ENCODE results near the gene EMB.
"Not testable (repeated sequence)": the region's sequence is repeated elsewhere in the genome, so short reads cannot be mapped to it uniquely, and the experiment has no call there.

EMB gene

DNA sequence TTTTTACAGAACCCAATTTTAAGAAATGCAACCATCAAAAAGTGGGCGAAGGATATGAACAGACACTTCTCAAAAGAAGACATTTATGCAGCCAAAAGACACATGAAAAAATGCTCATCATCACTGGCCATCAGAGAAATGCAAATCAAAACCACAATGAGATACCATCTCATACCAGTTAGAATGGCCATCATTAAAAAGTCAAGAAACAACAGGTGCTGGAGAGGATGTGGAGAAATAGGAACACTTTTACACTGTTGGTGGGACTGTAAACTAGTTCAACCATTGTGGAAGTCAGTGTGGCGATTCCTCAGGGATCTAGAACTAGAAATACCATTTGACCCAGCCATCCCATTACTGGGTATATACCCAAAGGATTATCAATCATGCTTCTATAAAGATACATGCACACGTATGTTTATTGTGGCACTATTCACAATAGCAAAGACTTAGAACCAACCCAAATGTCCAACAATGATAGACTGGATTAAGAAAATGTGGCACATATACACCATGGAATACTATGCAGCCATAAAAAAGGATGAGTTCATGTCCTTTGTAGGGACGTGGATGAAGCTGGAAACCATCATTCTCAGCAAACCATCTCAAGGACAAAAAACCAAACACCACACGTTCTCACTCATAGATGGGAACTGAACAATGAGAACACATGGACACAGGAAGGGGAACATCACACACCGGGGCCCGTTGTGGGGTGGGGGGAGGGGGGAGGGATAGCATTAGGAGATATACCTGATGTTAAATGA, 19.7 kb downstream of the EMB start:
- not testable (repeated sequence) for DNase-seq

DNA sequence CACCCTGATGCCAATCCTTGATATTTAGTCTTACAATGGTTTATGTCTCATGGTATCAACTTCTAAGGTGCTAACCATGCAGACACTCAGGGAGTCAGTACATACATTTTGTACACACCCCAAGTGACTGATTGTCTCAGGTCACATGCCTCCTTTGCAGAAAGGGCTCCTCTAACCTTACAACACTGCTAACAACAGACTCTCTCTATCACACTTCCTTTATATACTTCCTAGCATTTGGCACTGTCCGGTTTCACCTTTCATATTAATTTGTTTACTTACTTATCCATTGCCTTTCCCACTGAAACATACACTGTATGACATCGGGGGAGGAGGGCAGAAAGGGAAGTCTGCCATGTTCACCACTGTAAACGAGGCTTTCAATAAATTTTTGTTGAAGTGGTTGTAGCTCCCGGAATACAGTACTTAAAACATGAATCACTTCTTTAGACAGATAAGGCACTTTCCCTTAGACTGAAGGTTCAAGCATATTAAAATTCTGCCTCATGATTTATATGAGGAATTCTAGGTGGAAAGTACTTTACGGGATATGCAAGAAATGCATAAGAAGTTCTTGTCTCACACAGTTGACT, 20.6 kb downstream of the EMB start:
- no peak for DNase-seq

DNA sequence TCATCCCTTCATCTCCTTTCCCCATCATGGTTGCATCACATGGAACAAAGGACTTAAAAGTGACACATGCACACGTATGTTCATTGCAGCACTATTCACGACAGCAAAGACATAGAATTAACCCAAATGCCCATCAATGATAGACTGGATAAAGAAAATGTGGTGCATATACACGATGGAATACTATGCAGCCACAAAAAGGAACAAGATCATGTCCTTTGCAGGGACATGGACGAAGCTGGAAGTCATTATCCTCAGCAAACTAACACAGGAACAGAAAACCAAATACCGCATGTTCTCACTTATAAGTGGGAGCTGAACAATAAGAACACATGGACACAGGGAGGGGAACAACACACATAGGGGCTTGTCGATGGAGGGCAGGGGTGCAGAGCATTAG, 21.4 kb downstream of the EMB start:
- DNase-seq = not testable (repeated sequence)

DNA sequence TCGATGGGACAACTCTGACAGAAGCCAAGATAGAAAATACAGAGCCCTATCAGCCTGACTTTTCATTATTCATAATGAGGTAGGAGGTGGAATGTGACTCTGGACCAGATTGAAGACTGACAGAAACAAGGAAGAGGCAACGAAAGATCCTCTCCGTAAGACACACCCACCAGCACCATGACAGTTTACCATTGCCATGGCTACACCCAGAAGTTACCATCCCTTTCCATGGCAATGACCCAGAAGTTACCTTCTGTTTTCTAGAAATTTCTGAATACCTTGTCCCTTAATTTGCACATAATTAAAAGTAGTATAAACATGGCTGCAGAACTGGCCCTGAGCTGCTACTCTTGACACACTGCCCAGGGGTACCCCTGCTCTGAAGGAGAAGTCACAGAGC, 24.5 kb downstream of the EMB start:
- DNase-seq = not testable (repeated sequence)

DNA sequence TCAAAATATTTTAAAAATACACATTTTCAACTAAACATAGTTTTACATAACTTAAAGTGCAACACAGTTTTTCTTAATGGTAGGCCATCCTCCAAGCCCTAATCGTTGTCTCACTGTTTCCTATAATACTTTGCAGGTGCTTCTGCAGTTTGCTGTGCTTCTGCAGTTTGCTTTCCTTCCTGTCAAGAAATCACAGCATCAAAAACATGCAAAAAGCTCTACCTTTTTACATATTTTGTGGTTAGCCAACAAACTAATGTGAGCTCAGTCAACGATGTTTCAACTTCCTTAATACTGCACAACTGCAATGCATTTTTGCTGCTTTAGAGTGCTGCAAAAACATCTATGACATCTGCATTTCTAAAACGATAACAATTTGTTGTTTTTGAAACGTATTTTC, 25.2 kb downstream of the EMB start:
- no peak for DNase-seq

DNA sequence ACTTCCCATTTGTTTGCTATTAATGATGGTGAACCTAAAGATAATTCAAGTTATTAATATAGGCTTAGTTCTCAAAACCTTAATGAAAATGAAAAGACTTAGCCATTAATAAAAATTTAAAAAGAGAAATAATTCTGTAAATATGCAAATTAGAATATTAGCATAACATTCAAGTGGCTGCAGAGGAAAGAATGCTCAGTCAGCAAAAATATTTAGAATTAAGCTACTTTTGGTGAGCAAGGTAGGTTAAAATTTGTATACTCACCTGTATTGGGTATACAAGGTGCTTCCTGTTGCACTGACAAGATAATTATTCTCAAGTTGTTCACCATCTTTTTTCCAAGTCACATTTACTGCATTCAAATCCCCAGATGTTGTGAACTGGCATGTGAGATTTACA, 30.2 kb downstream of the EMB start:
- not testable (repeated sequence) for DNase-seq

DNA sequence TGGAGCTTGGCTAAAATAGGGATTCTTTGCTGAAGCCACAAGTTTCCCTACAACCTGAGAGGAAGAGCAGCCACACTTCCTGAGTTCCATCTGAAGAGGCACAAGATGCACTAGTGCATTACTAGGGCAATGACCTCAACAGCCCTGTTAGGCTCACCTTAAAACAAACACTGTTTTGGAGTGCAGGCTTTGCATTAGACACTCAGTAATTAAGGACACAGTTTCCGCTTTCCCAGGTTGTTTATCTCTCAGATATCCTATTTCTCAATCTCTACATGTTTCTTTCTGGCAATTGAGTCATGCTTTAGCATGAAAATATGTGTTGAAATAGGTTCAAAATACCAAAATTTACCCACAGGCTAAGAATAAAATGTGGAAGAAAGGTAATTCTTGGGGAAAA, 34.2 kb downstream of the EMB start:
- no peak for DNase-seq

DNA sequence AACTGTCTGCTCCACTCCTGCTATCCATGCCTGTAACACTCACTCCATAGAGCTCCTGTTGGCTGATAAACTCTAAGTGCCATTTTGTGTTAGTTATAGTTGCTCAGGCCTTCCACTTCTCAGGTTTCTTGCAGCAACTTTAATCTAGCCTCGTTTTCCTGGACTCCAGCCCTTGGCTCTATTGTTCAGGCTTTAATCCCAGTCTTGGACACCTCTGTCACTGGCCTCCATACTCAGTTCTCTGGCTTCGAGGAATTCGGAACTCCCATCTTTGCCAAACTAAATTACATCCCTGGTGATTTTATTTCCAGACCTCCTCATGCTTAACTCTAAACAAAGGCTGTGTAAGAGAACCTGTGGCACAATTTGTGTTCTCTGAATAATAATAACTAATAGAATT, 39.8 kb downstream of the EMB start:
- no peak for DNase-seq

DNA sequence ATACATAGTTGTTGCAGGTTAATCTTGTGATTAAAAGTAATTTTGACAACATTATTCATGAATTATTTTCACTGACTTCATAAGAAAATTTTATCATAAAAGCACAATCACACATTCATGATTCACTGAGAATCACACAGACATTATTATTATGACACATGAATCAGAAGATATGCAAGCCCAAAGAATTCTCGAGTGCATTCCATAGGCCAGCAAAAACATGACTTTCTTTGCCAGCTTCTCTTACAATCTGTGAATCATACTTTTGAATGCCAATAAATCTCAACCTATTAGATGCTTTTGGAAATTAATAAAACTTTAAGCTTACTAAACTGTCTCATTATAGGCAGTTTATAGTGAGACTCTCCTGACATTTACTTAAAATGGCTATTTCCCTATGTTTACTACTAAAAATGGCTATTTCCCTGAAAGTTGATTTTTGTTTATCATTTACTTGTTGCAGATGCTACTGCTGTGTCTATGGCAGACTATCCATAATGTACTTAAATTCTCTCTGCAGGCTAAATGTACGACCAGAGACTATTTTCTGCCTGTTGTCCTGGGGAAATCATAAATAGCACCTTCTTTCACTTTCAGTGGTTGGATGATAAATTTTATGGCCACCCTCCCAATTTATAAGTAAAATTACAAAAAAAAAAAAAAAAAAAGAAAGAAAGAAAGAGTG, 47.0 kb downstream of the EMB start:
- DNase-seq = not testable (repeated sequence)

DNA sequence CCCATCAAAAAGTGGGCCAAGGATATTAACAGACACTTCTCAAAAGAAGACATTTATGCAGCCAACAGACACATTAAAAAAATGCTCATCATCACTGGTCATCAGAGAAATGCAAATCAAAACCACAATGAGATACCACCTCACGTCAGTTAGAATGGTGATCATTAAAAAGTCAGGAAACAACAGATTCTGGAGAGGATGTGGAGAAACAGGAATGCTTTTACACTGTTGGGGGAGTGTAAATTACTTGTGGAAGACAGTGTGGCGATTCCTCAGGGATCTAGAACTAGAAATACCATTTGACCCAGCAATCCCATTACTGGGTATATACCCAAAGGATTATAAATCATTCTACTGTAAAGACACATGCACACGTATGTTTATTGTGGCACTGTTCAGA, 48.8 kb downstream of the EMB start:
- not testable (repeated sequence) for DNase-seq

DNA sequence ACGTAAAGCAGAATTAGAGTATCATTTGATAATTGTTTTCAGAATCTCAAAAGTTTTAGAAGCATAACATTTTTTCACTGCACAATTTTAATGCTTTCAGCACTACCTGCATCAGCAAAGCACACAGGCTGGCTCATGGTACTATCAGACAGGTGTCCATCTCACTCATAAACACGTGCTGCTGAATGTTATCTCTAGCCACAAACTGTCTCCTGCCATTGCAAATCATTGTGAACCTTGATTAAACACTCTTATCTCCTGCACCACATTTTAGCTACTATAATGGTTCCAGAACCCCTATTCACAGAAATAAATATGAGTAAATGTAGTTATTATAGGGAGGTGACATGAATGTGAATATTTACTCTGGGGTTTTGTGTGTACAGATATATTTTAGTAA, 56.7 kb downstream of the EMB start:
- not testable (repeated sequence) for DNase-seq

DNA sequence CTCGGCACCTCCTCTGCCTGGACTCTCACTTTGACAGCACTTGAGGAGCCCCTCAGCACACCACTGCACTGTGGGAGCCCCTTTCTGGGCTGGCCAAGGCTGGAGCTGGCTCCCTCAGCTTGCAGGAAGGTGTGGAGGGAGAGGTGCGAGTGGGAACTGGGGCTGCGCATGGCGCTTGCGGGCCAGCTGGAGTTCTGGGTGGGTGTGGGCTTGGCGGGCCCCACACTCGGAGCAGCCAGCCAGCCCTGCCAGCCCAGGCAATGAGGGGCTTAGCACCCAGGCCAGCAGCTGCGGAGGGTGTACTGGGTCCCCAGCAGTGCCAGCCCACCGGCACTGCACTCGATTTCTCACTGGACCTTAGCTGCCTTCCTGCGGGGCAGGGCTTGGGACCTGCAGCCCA, 64.4 kb downstream of the EMB start:
- not testable (repeated sequence) for DNase-seq

DNA sequence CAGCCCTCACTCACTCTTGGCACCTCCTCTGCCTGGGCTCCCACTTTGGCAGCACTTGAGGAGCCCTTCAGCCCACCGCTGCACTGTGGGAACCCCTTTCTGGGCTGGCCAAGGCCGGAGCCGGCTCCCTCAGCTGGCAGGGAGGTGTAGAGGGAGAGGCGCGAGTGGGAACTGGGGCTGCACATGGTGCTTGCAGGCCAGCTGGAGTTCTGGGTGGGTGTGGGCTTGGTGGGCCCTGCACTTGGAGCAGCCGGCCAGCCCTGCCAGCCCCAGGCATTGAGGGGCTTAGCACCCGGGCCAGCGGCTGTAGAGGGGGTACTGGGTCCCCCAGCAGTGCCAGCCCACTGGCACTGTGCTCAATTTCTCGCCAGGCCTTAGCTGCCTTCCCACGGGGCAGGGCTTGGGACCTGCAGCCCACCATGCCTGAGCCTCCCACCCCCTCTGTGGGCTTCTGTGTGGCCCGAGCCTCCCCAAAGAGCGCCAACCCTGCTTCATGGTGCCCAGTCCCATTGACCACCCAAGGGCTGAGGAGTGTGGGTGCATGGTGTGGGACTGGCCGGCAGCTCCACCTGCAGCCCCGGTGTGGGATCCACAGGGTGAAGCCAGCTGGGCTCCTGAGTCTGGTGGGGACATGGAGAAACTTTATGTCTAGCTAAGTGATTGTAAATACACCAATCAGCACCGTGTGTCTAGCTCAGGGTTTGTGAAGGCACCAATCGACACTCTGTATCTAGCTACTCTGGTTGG, 71.6 kb downstream of the EMB start:
- DNase-seq = not testable (repeated sequence)

DNA sequence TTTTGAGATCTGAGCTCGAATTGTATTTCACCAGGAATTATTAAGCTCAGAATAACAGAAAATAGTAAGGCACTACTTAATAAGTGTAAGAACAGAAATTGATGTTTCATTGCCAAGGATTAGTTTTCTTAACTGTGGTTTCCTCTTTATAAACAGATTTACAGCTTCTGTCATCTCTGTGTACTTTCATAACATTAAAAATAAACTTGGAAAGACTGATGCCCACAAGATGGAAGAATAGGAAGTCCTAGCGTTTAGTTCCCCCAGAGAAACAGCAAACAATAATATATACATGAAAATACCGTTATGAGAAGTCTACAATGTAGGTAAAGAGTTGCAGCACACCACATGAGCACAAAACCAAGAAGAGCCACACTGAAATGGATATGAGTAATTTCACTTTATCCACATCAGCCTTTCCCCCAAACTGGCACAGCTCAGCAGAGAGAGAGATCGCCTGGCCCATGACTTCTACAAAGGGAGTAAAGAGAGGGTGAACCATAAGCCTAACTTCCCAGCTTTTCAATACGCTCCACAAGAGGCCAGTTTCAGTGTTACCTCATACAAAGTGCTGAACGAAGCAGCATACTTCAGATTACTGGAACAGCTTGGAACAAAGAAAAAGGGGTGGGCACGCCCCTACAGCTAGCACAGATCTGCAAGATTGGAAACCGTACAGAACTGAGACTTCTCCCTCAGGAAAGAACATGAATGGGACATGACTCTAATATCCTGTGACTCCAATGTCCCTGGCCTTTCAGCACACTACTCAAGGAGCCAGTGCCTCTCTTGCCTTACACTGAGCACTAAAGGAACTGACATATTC, 75.4 kb downstream of the EMB start:
- DNase-seq = no peak

DNA sequence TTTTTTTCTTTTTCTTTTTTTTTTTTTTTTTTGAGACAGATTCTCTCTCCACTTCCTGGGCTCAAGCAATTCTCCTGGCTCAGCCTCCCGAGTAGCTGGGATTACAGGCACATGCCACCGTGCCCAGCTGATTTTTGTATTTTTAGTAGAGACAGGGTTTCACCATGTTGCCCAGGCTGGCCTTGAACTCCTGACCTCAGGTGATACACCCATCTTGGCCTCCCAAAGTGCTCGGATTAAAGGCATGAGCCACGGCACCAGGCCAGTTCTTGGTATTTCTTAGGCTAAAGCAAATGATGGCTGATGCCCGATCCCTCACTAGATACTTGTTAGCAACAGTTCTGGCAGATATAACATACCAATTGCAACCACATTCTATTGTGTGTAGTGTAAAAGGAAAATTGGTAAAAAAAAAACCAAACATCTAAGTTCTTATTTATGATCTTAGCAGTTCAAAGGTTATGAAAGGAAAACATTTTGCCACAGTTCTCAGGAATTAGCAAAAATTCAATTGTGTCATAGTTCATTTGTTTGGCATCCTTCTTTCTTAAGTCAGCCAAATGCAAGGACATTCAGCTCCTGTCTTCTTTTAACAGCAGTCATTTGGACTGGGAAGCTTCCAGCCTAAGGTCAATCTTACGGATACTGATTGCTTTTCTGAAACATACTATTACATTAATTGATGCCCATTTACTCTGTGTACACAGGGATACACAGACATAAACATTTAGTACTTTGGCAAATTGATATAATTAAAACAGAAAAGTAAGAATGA, 76.4 kb downstream of the EMB start:
- not testable (repeated sequence) for DNase-seq

DNA sequence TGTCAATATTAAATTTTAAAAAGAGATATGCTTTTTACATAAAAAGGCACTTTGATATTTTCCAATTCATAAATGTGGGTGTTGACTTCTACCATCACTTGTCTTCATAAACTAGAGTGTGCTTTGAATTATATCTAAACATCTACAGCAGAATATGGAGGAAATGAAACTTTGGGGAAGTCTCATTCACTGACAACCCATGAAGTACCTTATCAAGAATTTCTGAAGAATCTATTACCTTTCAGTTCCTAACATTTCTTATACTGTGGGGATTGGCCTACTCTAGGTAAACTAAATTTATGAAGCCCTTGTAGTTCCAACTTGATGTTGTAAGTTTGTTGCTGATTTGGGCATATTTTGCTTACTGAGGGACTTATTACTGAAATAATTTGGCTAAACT, 81.9 kb downstream of the EMB start:
- DNase-seq = no peak

DNA sequence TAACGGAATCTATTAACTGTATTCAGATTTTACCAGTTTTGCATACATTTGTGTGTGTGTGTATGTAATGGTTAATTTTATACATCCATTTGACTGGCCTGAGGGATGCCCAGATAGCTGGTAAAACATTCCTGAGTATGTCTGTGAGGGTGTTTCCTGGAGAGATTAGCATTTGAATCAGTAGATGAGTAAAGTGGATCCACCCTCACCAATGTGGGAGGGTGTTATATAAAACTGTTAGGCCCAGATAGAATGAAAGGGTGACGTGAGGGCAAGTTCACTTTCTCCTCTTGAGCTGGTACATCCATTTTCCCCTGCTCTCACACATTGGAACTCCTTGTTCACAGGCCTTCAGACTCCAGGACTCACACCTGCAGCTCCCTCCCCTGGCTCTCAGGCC, 88.7 kb downstream of the EMB start:
- no peak for DNase-seq

Measured in NCI-H187 treated with DMSO at 0.1 percent for 48 hours (cell line).